CD14-positive monocyte (primary cell): ENCODE results near the gene DENND5B. TPM values are rescaled to one million over a fixed set of nuclear protein-coding genes. Genes with fewer than 3 reads are reported as not detected.

ENCODE experiments used
- DNase-seq, 3 donors: peaks; one replicate each; pipeline ENCODE4 v3.0.0-alpha.2; 2011 to 2022
- H2AFZ ChIP-seq: 2 replicates; pipeline ENCODE4 v1.6.0; 2012; ENCODE audit warnings: mild to moderate bottlenecking, low read depth, low read length, inconsistent platforms; ENCODE audit not compliant: insufficient read depth, poor library complexity, severe bottlenecking
- H3K27ac ChIP-seq, 2 donors: 1 replicate in 1 of 2; 2 replicates in 1 of 2; pipeline ENCODE4 v1.5.1; 2012 to 2013; ENCODE audit warnings: low read length in 2 of 2, control low read depth in 1 of 2, inconsistent platforms in 1 of 2, low read depth in 1 of 2, mild to moderate bottlenecking in 1 of 2
- H3K27me3 ChIP-seq, 2 donors: one replicate each; pipeline versions ENCODE4 v1.6.0 to v1.6.1; 2011 to 2013; ENCODE audit warnings: low read length in 2 of 2; ENCODE audit not compliant: control insufficient read depth in 2 of 2, insufficient read depth in 2 of 2
- H3K36me3 ChIP-seq, 2 donors: replicated peaks in 1 of 2; 1 replicate in 1 of 2; 2 replicates in 1 of 2; pipeline versions ENCODE4 v1.5.1 to v1.6.1; 2012 to 2013; ENCODE audit warnings: low read length in 2 of 2, control low read depth in 1 of 2, inconsistent platforms in 1 of 2, mild to moderate bottlenecking in 1 of 2; ENCODE audit not compliant: insufficient read depth in 2 of 2, control insufficient read depth in 1 of 2
- H3K4me1 ChIP-seq, 2 donors: 1 replicate in 1 of 2; 2 replicates in 1 of 2; pipeline versions ENCODE4 v1.5.1 to v1.6.1; 2012 to 2013; ENCODE audit warnings: low read length in 2 of 2, control low read depth in 1 of 2, inconsistent platforms in 1 of 2, mild to moderate bottlenecking in 1 of 2, moderate library complexity in 1 of 2; ENCODE audit not compliant: insufficient read depth in 2 of 2, control insufficient read depth in 1 of 2
- H3K4me2 ChIP-seq: replicated peaks from 2 replicates; pipeline ENCODE3; 2012; ENCODE audit warnings: low read length, moderate library complexity, mild to moderate bottlenecking; ENCODE audit not compliant: poor library complexity, severe bottlenecking; ENCODE audit errors: extremely low read depth
- H3K4me3 ChIP-seq, 3 experiments: fragments of 200-600 bp in 1 of 3; sonication (generic) in 1 of 3; replicated peaks in 1 of 3; 1 replicate in 2 of 3; 2 replicates in 1 of 3; pipeline ENCODE4 v1.5.1; 2011 to 2013; ENCODE audit warnings: low read length in 3 of 3, mild to moderate bottlenecking in 3 of 3, control low read depth in 2 of 3, low read depth in 2 of 3, inconsistent platforms in 1 of 3, moderate library complexity in 1 of 3
- H3K79me2 ChIP-seq: 2 replicates; pipeline ENCODE4 v1.6.0; 2012; ENCODE audit warnings: mild to moderate bottlenecking, control low read depth, inconsistent platforms, low read length, moderate library complexity; ENCODE audit not compliant: insufficient read depth
- H3K9ac ChIP-seq: 2 replicates; pipeline ENCODE4 v1.6.0; 2017; ENCODE audit warnings: low read length, mild to moderate bottlenecking; ENCODE audit not compliant: insufficient read depth, poor library complexity, severe bottlenecking
- H3K9me3 ChIP-seq, 2 donors: replicated peaks in 1 of 2; 1 replicate in 1 of 2; 2 replicates in 1 of 2; pipeline versions ENCODE4 v1.5.1 to v1.6.1; 2012 to 2013; ENCODE audit warnings: low read length in 2 of 2, control low read depth in 1 of 2; ENCODE audit not compliant: control insufficient read depth in 1 of 2, insufficient read depth in 1 of 2
- H4K20me1 ChIP-seq: 2 replicates; pipeline ENCODE4 v1.6.0; 2012; ENCODE audit warnings: mild to moderate bottlenecking, low read length, control low read depth, moderate library complexity; ENCODE audit not compliant: insufficient read depth
- H3K27ac Mint-ChIP-seq, 7 donors: one replicate each; pipeline ENCODE4 v1.8.0; 2020; ENCODE audit warnings: mild to moderate bottlenecking in 7 of 7, mixed read lengths in 7 of 7, moderate library complexity in 6 of 7, inconsistent platforms in 2 of 7
- H3K27me3 Mint-ChIP-seq, 3 donors: one replicate each; pipeline ENCODE4 v1.8.0; 2021 to 2022; ENCODE audit warnings: low read depth in 3 of 3, mild to moderate bottlenecking in 3 of 3, mixed read lengths in 3 of 3, moderate library complexity in 3 of 3, inconsistent platforms in 1 of 3
- H3K36me3 Mint-ChIP-seq, 2 donors: one replicate each; pipeline ENCODE4 v1.8.0; 2020; ENCODE audit warnings: mixed read lengths in 2 of 2, inconsistent platforms in 1 of 2, mild to moderate bottlenecking in 1 of 2
- H3K4me1 Mint-ChIP-seq: one replicate; pipeline ENCODE4 v1.8.0; 2020; ENCODE audit warnings: mild to moderate bottlenecking, mixed read lengths
- H3K4me3 Mint-ChIP-seq, 2 donors: one replicate each; pipeline ENCODE4 v1.8.0; 2020; ENCODE audit warnings: mild to moderate bottlenecking in 2 of 2, mixed read lengths in 2 of 2, moderate library complexity in 1 of 2
- H3K9me3 Mint-ChIP-seq, 7 donors: one replicate each; pipeline ENCODE4 v1.8.0; 2020 to 2022; ENCODE audit warnings: mixed read lengths in 7 of 7, mild to moderate bottlenecking in 6 of 7, moderate library complexity in 6 of 7, inconsistent platforms in 2 of 7
- WGBS: methylation state at CpG from one replicate; pipeline ENCODE4 v1.1.5; 2013; ENCODE audit warnings: missing lambda C conversion rate; ENCODE audit not compliant: insufficient coverage; 5-methylcytosine and 5-hydroxymethylcytosine counted together
- intact Hi-C, 2 donors: fragments of 100-400 bp; cut with micrococcal nuclease; formaldehyde crosslinking; loops; one replicate each; pipeline versions ENCODE4 v1.15.0 to v1.15.1; 2023
- polyA plus RNA-seq, 3 donors: library from polyadenylated mRNA; depleted of rRNA in 1 of 3; unstranded in 2 of 3; stranded (reverse) in 1 of 3; fragments of 300-500 nt in 2 of 3; fragments of >200 nt in 1 of 3; fragmentation: Illumina TruSeq in 2 of 3; gene quantifications; 1 replicate in 2 of 3; 2 replicates in 1 of 3; pipeline ENCODE4 v1.2.3, GENCODE V29; 2012 to 2021
- TF ChIP-seq, protein P1 (sequence below): fragments of 200-600 bp; IDR thresholded peaks from one replicate; pipeline ENCODE4 v1.8.0; 2022; ENCODE audit warnings: antibody characterized with exemption, mild to moderate bottlenecking

Gene DENND5B
- polyA plus RNA-seq, 3 donors = 0.23 to 0.36 (median 0.36) TPM

DNA sequence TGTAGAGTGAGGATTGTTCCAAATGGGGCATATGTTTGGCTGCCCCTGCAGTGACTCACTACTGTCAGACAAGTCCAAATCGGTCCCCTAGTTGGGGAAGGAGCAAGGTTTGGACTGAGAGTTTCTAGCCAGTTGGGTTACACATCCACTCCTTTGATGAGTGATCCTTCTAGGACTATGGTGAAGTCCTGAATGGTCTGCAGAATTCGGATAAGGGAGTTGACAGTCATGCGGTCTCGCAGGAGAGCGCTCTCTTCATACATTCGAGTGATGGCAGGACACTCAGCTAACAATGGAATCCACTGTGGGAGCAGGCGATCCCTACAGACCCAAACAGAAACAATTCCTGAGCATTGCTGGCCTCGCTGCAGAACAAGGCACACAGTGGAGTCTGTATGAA, 203.5 kb downstream of the DENND5B start:
- Mint-ChIP-seq H3K4me3 (no peak overlapping the region), H3K4me1 (no peaks in the 10 kb centered on the region), H3K27ac (no peak overlapping the region), H3K9me3 (no peaks in the 10 kb centered on the region), H3K36me3 (no peaks in the 10 kb centered on the region), H3K27me3 (no peaks in the 10 kb centered on the region)
- no peaks in the 10 kb centered on the region for H4K20me1 ChIP-seq
- H3K9me3 ChIP-seq = no peaks in the 10 kb centered on the region
- H3K36me3 ChIP-seq = no peaks in the 10 kb centered on the region
- H3K4me1 ChIP-seq = no peaks in the 10 kb centered on the region
- 93% methylated on average over 5 of the region's 8 CpGs for WGBS
- H3K27ac ChIP-seq = no peak overlapping the region
- H2AFZ ChIP-seq = no peak overlapping the region
- H3K4me2 ChIP-seq = no peak overlapping the region
- intact Hi-C loops = no loop called here
- TF ChIP-seq, protein P1, sequence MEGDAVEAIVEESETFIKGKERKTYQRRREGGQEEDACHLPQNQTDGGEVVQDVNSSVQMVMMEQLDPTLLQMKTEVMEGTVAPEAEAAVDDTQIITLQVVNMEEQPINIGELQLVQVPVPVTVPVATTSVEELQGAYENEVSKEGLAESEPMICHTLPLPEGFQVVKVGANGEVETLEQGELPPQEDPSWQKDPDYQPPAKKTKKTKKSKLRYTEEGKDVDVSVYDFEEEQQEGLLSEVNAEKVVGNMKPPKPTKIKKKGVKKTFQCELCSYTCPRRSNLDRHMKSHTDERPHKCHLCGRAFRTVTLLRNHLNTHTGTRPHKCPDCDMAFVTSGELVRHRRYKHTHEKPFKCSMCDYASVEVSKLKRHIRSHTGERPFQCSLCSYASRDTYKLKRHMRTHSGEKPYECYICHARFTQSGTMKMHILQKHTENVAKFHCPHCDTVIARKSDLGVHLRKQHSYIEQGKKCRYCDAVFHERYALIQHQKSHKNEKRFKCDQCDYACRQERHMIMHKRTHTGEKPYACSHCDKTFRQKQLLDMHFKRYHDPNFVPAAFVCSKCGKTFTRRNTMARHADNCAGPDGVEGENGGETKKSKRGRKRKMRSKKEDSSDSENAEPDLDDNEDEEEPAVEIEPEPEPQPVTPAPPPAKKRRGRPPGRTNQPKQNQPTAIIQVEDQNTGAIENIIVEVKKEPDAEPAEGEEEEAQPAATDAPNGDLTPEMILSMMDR = no peak
- H3K79me2 ChIP-seq = no peaks in the 10 kb centered on the region
- no peak overlapping the region for H3K4me3 ChIP-seq
- no peak overlapping the region for H3K9ac ChIP-seq
- H3K27me3 ChIP-seq = no peaks in the 10 kb centered on the region
- no peak for DNase-seq

DNA sequence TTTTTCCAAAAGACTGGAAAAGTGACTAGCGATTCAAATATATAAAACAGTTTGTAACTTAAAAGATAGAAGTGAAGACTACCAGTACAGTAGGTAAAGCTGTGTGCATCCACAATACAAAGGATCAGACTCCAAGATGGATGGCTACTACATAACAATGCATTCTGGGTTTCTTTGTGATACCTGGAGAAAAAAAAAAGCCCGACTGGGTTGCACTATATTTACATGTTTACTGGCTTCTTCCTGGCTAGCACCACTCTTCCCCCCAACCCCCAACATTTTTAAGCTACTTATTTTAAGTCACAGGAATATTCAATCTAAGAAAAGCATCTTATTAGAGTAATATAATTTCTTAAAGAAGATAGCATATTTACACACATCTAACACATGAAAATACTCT, 203.9 kb downstream of the DENND5B start:
- intact Hi-C loops = no loop called here
- Histone ChIP-seq H3K4me3 (no peak overlapping the region), H3K9me3 (no peaks in the 10 kb centered on the region), H2AFZ (no peak overlapping the region), H3K4me1 (no peaks in the 10 kb centered on the region), H4K20me1 (no peaks in the 10 kb centered on the region), H3K27ac (no peak overlapping the region), H3K27me3 (no peaks in the 10 kb centered on the region), H3K79me2 (no peaks in the 10 kb centered on the region), H3K9ac (no peak overlapping the region), H3K36me3 (no peaks in the 10 kb centered on the region), H3K4me2 (no peak overlapping the region)
- WGBS = no CpG with 5 or more reads among the region's 2 CpGs
- Mint-ChIP-seq H3K36me3 (no peaks in the 10 kb centered on the region), H3K4me3 (no peak overlapping the region), H3K27me3 (no peaks in the 10 kb centered on the region), H3K27ac (no peak overlapping the region), H3K4me1 (no peaks in the 10 kb centered on the region), H3K9me3 (no peaks in the 10 kb centered on the region)
- TF ChIP-seq, protein P1 = no peak
- no peak for DNase-seq
